HepG2 (cell line): ENCODE measurements around the gene ERCC5. TPM values are rescaled to one million over a fixed set of nuclear protein-coding genes. Genes with fewer than 3 reads are reported as not detected.

Source experiments
- CHD2 ChIP-seq: IDR thresholded peaks from 2 replicates; pipeline ENCODE4 v1.6.1; 2011; ENCODE audit warnings: low read depth, low read length, improper control_type of control experiment
- PRDM10 ChIP-seq: sonication (generic); formaldehyde crosslinking; IDR thresholded peaks from 2 replicates; pipeline ENCODE4 v1.4.0; 2020; ENCODE audit warnings: low read depth, missing genetic modification reagents
- ZNF281 ChIP-seq: sonication (generic); formaldehyde crosslinking; IDR thresholded peaks from 2 replicates; pipeline ENCODE4 v1.4.0; 2020; ENCODE audit warnings: missing genetic modification reagents, borderline replicate concordance
- ZNF318 ChIP-seq: sonication (generic); formaldehyde crosslinking; IDR thresholded peaks from 2 replicates; pipeline ENCODE4 v1.4.0; 2020; ENCODE audit warnings: mild to moderate bottlenecking, missing genetic modification reagents
- ZNF354B ChIP-seq: sonication (generic); formaldehyde crosslinking; IDR thresholded peaks from 2 replicates; pipeline ENCODE4 v1.8.0; 2022; ENCODE audit warnings: mild to moderate bottlenecking, missing genetic modification reagents
- polyA plus RNA-seq, 8 experiments: library from polyadenylated mRNA; depleted of rRNA in 3 of 8; stranded (reverse) in 7 of 8; unstranded in 1 of 8; fragments of >200 nt; fragmentation: Illumina TruSeq in 4 of 8; extraction: Trizol in 4 of 8; gene quantifications; 2 replicates each; pipeline versions ENCODE4 v1.2.1 to v1.2.3, GENCODE V29; 2011 to 2016; ENCODE audit warnings: low read depth in 4 of 8, missing spikeins in 1 of 8, mixed read lengths in 1 of 8; ENCODE audit not compliant: insufficient read depth in 1 of 8
- total RNA-seq, 5 experiments: library from RNA; depleted of rRNA; stranded (reverse); fragments of >200 nt; fragmentation: Illumina TruSeq; extraction: Trizol; gene quantifications; 2 replicates each; pipeline ENCODE4 v1.2.3, GENCODE V29; 2016; ENCODE audit warnings: low read depth in 1 of 5

Gene ERCC5
- total and polyA plus RNA-seq, 2 of the 13 experiments (the other 11 are each of a cell fraction or from before 2014, with no cell fraction given) = 12.9 to 35.5 TPM

GRCh38 chr13:102817907-102818306 is 27.9 kb upstream of the ERCC5 start (continued):
- TF ChIP-seq PRDM10 (CRISPR knock-in tag) = no peak
- TF ChIP-seq CHD2 = no peak
- TF ChIP-seq ZNF318 (CRISPR knock-in tag) = no peak
- TF ChIP-seq ZNF354B (CRISPR knock-in tag) = no peak
- TF ChIP-seq ZNF281 (CRISPR knock-in tag) = no peak
- TF ChIP-seq, all 625 proteins: peak for 0
